HepG2 (cell line): Measurements from ENCODE around the gene DHRS1. TPM values are rescaled to one million over a fixed set of nuclear protein-coding genes. Genes with fewer than 3 reads are reported as not detected.
A peak's percentile ranks its signal among the peaks of the same experiment; 100 is the strongest.

ENCODE experiments used
- ATF7-NPFF ChIP-seq: sonication (generic); formaldehyde crosslinking; IDR thresholded peaks from 2 replicates; pipeline ENCODE4 v1.8.1; 2023; ENCODE audit warnings: mild to moderate bottlenecking, low read depth, missing genetic modification reagents, moderate library complexity
- HNRNPK ChIP-seq: fragments of 200-400 bp; formaldehyde crosslinking; IDR thresholded peaks from 2 replicates; pipeline ENCODE4 v1.6.1; 2018; ENCODE audit warnings: low read length, low read depth, moderate library complexity, mild to moderate bottlenecking; ENCODE audit not compliant: poor library complexity, severe bottlenecking
- JUNB ChIP-seq: sonication (generic); formaldehyde crosslinking; IDR thresholded peaks from 2 replicates; pipeline ENCODE4 v1.8.0; 2022; ENCODE audit warnings: missing genetic modification reagents, mild to moderate bottlenecking, borderline replicate concordance
- KLF12 ChIP-seq: sonication (generic); formaldehyde crosslinking; IDR thresholded peaks from 2 replicates; pipeline ENCODE4 v1.4.0; 2020; ENCODE audit warnings: missing genetic modification reagents, borderline replicate concordance
- NFKB2 ChIP-seq: sonication (generic); formaldehyde crosslinking; IDR thresholded peaks from 2 replicates; pipeline ENCODE4 v1.4.0; 2020; ENCODE audit warnings: missing genetic modification reagents, borderline replicate concordance
- ZC3H13 ChIP-seq: sonication (generic); formaldehyde crosslinking; IDR thresholded peaks from 2 replicates; pipeline ENCODE4 v1.8.1; 2023; ENCODE audit warnings: mild to moderate bottlenecking, missing genetic modification reagents, moderate library complexity
- ZNF335 ChIP-seq: sonication (generic); formaldehyde crosslinking; IDR thresholded peaks from 2 replicates; pipeline ENCODE4 v1.4.0; 2020; ENCODE audit warnings: missing genetic modification reagents
- ZNF747 ChIP-seq: sonication (generic); formaldehyde crosslinking; IDR thresholded peaks from 2 replicates; pipeline ENCODE4 v1.8.1; 2023; ENCODE audit warnings: missing genetic modification reagents, mild to moderate bottlenecking, borderline replicate concordance
- ZNF891 ChIP-seq: sonication (generic); formaldehyde crosslinking; IDR thresholded peaks from 2 replicates; pipeline ENCODE4 v1.5.0; 2020; ENCODE audit warnings: mild to moderate bottlenecking, missing genetic modification reagents
- polyA plus RNA-seq, 8 experiments: library from polyadenylated mRNA; depleted of rRNA in 3 of 8; stranded (reverse) in 7 of 8; unstranded in 1 of 8; fragments of >200 nt; fragmentation: Illumina TruSeq in 4 of 8; extraction: Trizol in 4 of 8; gene quantifications; 2 replicates each; pipeline versions ENCODE4 v1.2.1 to v1.2.3, GENCODE V29; 2011 to 2016; ENCODE audit warnings: low read depth in 4 of 8, missing spikeins in 1 of 8, mixed read lengths in 1 of 8; ENCODE audit not compliant: insufficient read depth in 1 of 8
- total RNA-seq, 5 experiments: library from RNA; depleted of rRNA; stranded (reverse); fragments of >200 nt; fragmentation: Illumina TruSeq; extraction: Trizol; gene quantifications; 2 replicates each; pipeline ENCODE4 v1.2.3, GENCODE V29; 2016; ENCODE audit warnings: low read depth in 1 of 5
- TF ChIP-seq, protein P1 (sequence below), 2 experiments: sonication (generic) in 1 of 2; formaldehyde crosslinking in 1 of 2; IDR thresholded peaks; 2 replicates each; pipeline versions ENCODE4 v1.5.1 to v1.6.1; 2011 to 2020; ENCODE audit warnings: borderline replicate concordance in 1 of 2, low read depth in 1 of 2, low read length in 1 of 2, mild to moderate bottlenecking in 1 of 2, missing genetic modification reagents in 1 of 2, moderate library complexity in 1 of 2
- TF ChIP-seq, protein P2 (sequence below): sonication (generic); formaldehyde crosslinking; IDR thresholded peaks from 2 replicates; pipeline ENCODE4 v1.4.0; 2020; ENCODE audit warnings: missing genetic modification reagents
- TF ChIP-seq, protein P3 (sequence below): IDR thresholded peaks from 2 replicates; pipeline ENCODE4 v1.6.1; 2016; ENCODE audit warnings: low read depth
- TF ChIP-seq, protein P4 (sequence below): sonication (generic); formaldehyde crosslinking; IDR thresholded peaks from 2 replicates; pipeline ENCODE4 v1.5.1; 2020; ENCODE audit warnings: missing genetic modification reagents, mild to moderate bottlenecking, borderline replicate concordance
- TF ChIP-seq, protein P5 (sequence below): sonication (generic); formaldehyde crosslinking; conservative IDR thresholded peaks from 2 replicates; pipeline ENCODE4 v1.8.0; 2022; ENCODE audit warnings: low read depth, missing genetic modification reagents
- TF ChIP-seq, protein P6 (sequence below): sonication (generic); formaldehyde crosslinking; IDR thresholded peaks from 2 replicates; pipeline ENCODE4 v1.5.0; 2020; ENCODE audit warnings: mild to moderate bottlenecking, missing genetic modification reagents
- TF ChIP-seq, protein P7 (sequence below): IDR thresholded peaks from 2 replicates; pipeline ENCODE4 v1.6.1; 2016; ENCODE audit warnings: low read depth, control low read depth

Gene DHRS1
- total and polyA plus RNA-seq, 2 of the 13 experiments (the other 11 are each of a cell fraction or from before 2014, with no cell fraction given) = 49.8 to 60.8 TPM

DNA sequence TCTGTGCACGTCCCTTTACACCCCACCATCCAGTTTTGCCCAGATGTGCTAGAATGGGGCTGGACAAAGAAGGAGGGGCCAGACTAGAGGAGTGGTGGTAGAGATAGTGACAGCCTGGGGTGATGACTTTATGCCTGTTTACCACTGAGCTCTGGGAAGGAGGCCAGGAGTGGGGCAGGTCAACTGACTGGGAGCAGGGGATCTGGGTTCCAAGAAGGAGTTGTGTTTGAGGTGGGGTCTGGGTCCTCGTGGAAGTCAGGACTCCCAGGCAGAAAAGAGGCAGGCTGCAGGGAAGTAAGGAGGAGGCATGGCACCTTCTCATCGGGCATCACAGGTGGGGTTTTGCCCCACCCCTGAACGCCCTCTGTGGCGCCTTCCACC, 10.7 kb upstream of the DHRS1 start (continued):
- TF ChIP-seq, protein P1, sequence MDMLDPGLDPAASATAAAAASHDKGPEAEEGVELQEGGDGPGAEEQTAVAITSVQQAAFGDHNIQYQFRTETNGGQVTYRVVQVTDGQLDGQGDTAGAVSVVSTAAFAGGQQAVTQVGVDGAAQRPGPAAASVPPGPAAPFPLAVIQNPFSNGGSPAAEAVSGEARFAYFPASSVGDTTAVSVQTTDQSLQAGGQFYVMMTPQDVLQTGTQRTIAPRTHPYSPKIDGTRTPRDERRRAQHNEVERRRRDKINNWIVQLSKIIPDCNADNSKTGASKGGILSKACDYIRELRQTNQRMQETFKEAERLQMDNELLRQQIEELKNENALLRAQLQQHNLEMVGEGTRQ (IDR thresholded peaks at IDR 0.05; ENCODE audit: low read depth, low read length) = no peak
- TF ChIP-seq, protein P1 (CRISPR knock-in tag; IDR thresholded peaks at IDR 0.05; ENCODE audit: borderline replicate concordance) = no peak
- TF ChIP-seq JUNB (CRISPR knock-in tag) (no peak), ATF7-NPFF (CRISPR knock-in tag) (no peak), KLF12 (CRISPR knock-in tag) (no peak), ZNF335 (CRISPR knock-in tag) (no peak), NFKB2 (CRISPR knock-in tag) (no peak), ZNF747 (no peak), HNRNPK (no peak), ZNF891 (CRISPR knock-in tag) (peak; percentile 39; the same call in 1 of the 2 replicates), ZC3H13 (CRISPR knock-in tag) (no peak)
- TF ChIP-seq, protein P2, sequence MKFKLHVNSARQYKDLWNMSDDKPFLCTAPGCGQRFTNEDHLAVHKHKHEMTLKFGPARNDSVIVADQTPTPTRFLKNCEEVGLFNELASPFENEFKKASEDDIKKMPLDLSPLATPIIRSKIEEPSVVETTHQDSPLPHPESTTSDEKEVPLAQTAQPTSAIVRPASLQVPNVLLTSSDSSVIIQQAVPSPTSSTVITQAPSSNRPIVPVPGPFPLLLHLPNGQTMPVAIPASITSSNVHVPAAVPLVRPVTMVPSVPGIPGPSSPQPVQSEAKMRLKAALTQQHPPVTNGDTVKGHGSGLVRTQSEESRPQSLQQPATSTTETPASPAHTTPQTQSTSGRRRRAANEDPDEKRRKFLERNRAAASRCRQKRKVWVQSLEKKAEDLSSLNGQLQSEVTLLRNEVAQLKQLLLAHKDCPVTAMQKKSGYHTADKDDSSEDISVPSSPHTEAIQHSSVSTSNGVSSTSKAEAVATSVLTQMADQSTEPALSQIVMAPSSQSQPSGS (CRISPR knock-in tag) = no peak
- TF ChIP-seq, protein P3, sequence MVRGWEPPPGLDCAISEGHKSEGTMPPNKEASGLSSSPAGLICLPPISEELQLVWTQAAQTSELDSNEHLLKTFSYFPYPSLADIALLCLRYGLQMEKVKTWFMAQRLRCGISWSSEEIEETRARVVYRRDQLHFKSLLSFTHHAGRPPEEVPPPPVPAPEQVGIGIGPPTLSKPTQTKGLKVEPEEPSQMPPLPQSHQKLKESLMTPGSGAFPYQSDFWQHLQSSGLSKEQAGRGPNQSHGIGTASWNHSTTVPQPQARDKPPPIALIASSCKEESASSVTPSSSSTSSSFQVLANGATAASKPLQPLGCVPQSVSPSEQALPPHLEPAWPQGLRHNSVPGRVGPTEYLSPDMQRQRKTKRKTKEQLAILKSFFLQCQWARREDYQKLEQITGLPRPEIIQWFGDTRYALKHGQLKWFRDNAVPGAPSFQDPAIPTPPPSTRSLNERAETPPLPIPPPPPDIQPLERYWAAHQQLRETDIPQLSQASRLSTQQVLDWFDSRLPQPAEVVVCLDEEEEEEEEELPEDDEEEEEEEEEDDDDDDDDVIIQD (CRISPR knock-in tag) = no peak
- TF ChIP-seq, protein P4, sequence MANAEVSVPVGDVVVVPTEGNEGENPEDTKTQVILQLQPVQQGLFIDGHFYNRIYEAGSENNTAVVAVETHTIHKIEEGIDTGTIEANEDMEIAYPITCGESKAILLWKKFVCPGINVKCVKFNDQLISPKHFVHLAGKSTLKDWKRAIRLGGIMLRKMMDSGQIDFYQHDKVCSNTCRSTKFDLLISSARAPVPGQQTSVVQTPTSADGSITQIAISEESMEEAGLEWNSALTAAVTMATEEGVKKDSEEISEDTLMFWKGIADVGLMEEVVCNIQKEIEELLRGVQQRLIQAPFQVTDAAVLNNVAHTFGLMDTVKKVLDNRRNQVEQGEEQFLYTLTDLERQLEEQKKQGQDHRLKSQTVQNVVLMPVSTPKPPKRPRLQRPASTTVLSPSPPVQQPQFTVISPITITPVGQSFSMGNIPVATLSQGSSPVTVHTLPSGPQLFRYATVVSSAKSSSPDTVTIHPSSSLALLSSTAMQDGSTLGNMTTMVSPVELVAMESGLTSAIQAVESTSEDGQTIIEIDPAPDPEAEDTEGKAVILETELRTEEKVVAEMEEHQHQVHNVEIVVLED = no peak
- TF ChIP-seq, protein P5, sequence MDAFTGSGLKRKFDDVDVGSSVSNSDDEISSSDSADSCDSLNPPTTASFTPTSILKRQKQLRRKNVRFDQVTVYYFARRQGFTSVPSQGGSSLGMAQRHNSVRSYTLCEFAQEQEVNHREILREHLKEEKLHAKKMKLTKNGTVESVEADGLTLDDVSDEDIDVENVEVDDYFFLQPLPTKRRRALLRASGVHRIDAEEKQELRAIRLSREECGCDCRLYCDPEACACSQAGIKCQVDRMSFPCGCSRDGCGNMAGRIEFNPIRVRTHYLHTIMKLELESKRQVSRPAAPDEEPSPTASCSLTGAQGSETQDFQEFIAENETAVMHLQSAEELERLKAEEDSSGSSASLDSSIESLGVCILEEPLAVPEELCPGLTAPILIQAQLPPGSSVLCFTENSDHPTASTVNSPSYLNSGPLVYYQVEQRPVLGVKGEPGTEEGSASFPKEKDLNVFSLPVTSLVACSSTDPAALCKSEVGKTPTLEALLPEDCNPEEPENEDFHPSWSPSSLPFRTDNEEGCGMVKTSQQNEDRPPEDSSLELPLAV (CRISPR knock-in tag) = no peak
- TF ChIP-seq, protein P6, sequence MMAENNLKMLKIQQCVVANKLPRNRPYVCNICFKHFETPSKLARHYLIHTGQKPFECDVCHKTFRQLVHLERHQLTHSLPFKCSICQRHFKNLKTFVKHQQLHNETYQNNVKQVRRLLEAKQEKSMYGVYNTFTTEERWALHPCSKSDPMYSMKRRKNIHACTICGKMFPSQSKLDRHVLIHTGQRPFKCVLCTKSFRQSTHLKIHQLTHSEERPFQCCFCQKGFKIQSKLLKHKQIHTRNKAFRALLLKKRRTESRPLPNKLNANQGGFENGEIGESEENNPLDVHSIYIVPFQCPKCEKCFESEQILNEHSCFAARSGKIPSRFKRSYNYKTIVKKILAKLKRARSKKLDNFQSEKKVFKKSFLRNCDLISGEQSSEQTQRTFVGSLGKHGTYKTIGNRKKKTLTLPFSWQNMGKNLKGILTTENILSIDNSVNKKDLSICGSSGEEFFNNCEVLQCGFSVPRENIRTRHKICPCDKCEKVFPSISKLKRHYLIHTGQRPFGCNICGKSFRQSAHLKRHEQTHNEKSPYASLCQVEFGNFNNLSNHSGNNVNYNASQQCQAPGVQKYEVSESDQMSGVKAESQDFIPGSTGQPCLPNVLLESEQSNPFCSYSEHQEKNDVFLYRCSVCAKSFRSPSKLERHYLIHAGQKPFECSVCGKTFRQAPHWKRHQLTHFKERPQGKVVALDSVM (CRISPR knock-in tag) = no peak
- TF ChIP-seq, protein P7, sequence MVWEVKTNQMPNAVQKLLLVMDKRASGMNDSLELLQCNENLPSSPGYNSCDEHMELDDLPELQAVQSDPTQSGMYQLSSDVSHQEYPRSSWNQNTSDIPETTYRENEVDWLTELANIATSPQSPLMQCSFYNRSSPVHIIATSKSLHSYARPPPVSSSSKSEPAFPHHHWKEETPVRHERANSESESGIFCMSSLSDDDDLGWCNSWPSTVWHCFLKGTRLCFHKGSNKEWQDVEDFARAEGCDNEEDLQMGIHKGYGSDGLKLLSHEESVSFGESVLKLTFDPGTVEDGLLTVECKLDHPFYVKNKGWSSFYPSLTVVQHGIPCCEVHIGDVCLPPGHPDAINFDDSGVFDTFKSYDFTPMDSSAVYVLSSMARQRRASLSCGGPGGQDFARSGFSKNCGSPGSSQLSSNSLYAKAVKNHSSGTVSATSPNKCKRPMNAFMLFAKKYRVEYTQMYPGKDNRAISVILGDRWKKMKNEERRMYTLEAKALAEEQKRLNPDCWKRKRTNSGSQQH (CRISPR knock-in tag) = no peak
